ENCODE measurements around the gene OR4D6.

OR4D6 gene

GRCh38 chr11:59456661-59457060 lies at the start of gene OR4D6:
TSS of gene OR4D6 (plus strand) at chr11:59456961. CDS start at chr11:59456961, 0 bp downstream.
- no peak within 1 kb of the TSS for H3K4me3 ChIP-seq (ENCODE audit: low read length)
- H3K4me1 ChIP-seq (ENCODE audit: control insufficient read depth, low read depth, low read length) = no peaks in the 10 kb centered on the region
- no peaks in the 10 kb centered on the region for H3K27me3 ChIP-seq (ENCODE audit: control insufficient read depth, insufficient read depth, low read length)
- H3K9ac ChIP-seq (ENCODE audit: low read length) = no peak within 1 kb of the TSS
- no peak within 1 kb of the TSS for H3K27ac ChIP-seq (ENCODE audit: low read length)
- H3K36me3 ChIP-seq (ENCODE audit: control insufficient read depth, low read depth, low read length) = no peaks in the 10 kb centered on the region
- H3K9me3 ChIP-seq (ENCODE audit: control insufficient read depth, low read depth, low read length) = no peaks in the 10 kb centered on the region

- Histone ChIP-seq H3K4me1 (ENCODE audit: control insufficient read depth, low read depth, low read length) (no peaks in the 10 kb centered on the region), H3K9me3 (ENCODE audit: control insufficient read depth, low read depth, low read length) (peaks cover 20% of the 10 kb centered on the region), H3K27me3 (ENCODE audit: control insufficient read depth, insufficient read depth, low read length) (no peaks in the 10 kb centered on the region), H3K36me3 (ENCODE audit: control insufficient read depth, low read depth, low read length) (no peaks in the 10 kb centered on the region), H3K9ac (ENCODE audit: low read length) (no peak overlapping the region), H3K4me3 (ENCODE audit: low read length) (no peak overlapping the region), H3K27ac (ENCODE audit: low read length) (no peak overlapping the region)
Measured at GRCh38 chr11:59413646-59414045, 43.1 kb upstream of the OR4D6 start.

GRCh38 chr11:59415111-59415510 lies 41.6 kb upstream of the OR4D6 start:
- Histone ChIP-seq H3K27ac (ENCODE audit: low read length) (no peak overlapping the region), H3K4me1 (ENCODE audit: control insufficient read depth, low read depth, low read length) (no peaks in the 10 kb centered on the region), H3K9ac (ENCODE audit: low read length) (no peak overlapping the region), H3K27me3 (ENCODE audit: control insufficient read depth, insufficient read depth, low read length) (no peaks in the 10 kb centered on the region), H3K9me3 (ENCODE audit: control insufficient read depth, low read depth, low read length) (peaks cover 5% of the 10 kb centered on the region), H3K4me3 (ENCODE audit: low read length) (no peak overlapping the region), H3K36me3 (ENCODE audit: control insufficient read depth, low read depth, low read length) (no peaks in the 10 kb centered on the region)

GRCh38 chr11:59416613-59417012 lies 40.1 kb upstream of the OR4D6 start:
- no peaks in the 10 kb centered on the region for H3K4me1 ChIP-seq (ENCODE audit: control insufficient read depth, low read depth, low read length)
- no peaks in the 10 kb centered on the region for H3K36me3 ChIP-seq (ENCODE audit: control insufficient read depth, low read depth, low read length)
- H3K4me3 ChIP-seq (ENCODE audit: low read length) = no peak overlapping the region
- no peak overlapping the region for H3K27ac ChIP-seq (ENCODE audit: low read length)
- no peaks in the 10 kb centered on the region for H3K27me3 ChIP-seq (ENCODE audit: control insufficient read depth, insufficient read depth, low read length)
- H3K9ac ChIP-seq (ENCODE audit: low read length) = no peak overlapping the region
- no peaks in the 10 kb centered on the region for H3K9me3 ChIP-seq (ENCODE audit: control insufficient read depth, low read depth, low read length)

GRCh38 chr11:59417023-59417422 lies 39.7 kb upstream of the OR4D6 start:
- H3K4me3 ChIP-seq (ENCODE audit: low read length) = no peak overlapping the region
- no peaks in the 10 kb centered on the region for H3K27me3 ChIP-seq (ENCODE audit: control insufficient read depth, insufficient read depth, low read length)
- H3K9me3 ChIP-seq (ENCODE audit: control insufficient read depth, low read depth, low read length) = no peaks in the 10 kb centered on the region
- H3K36me3 ChIP-seq (ENCODE audit: control insufficient read depth, low read depth, low read length) = no peaks in the 10 kb centered on the region
- no peak overlapping the region for H3K9ac ChIP-seq (ENCODE audit: low read length)
- H3K27ac ChIP-seq (ENCODE audit: low read length) = no peak overlapping the region
- no peaks in the 10 kb centered on the region for H3K4me1 ChIP-seq (ENCODE audit: control insufficient read depth, low read depth, low read length)

GRCh38 chr11:59418156-59418555 lies 38.6 kb upstream of the OR4D6 start:
- H3K36me3 ChIP-seq (ENCODE audit: control insufficient read depth, low read depth, low read length) = no peaks in the 10 kb centered on the region
- H3K4me1 ChIP-seq (ENCODE audit: control insufficient read depth, low read depth, low read length) = no peaks in the 10 kb centered on the region
- no peak overlapping the region for H3K4me3 ChIP-seq (ENCODE audit: low read length)
- no peaks in the 10 kb centered on the region for H3K27me3 ChIP-seq (ENCODE audit: control insufficient read depth, insufficient read depth, low read length)
- H3K9me3 ChIP-seq (ENCODE audit: control insufficient read depth, low read depth, low read length) = no peaks in the 10 kb centered on the region
- no peak overlapping the region for H3K27ac ChIP-seq (ENCODE audit: low read length)
- no peak overlapping the region for H3K9ac ChIP-seq (ENCODE audit: low read length)

GRCh38 chr11:59423835-59424234 lies 32.9 kb upstream of the OR4D6 start:
- Histone ChIP-seq H3K4me1 (ENCODE audit: control insufficient read depth, low read depth, low read length) (peaks cover 28% of the 10 kb centered on the region), H3K27me3 (ENCODE audit: control insufficient read depth, insufficient read depth, low read length) (no peaks in the 10 kb centered on the region), H3K27ac (ENCODE audit: low read length) (no peak overlapping the region), H3K4me3 (ENCODE audit: low read length) (no peak overlapping the region), H3K9ac (ENCODE audit: low read length) (no peak overlapping the region), H3K9me3 (ENCODE audit: control insufficient read depth, low read depth, low read length) (no peaks in the 10 kb centered on the region), H3K36me3 (ENCODE audit: control insufficient read depth, low read depth, low read length) (no peaks in the 10 kb centered on the region)

- Histone ChIP-seq H3K4me1 (ENCODE audit: control insufficient read depth, low read depth, low read length) (peaks cover 28% of the 10 kb centered on the region), H3K27me3 (ENCODE audit: control insufficient read depth, insufficient read depth, low read length) (no peaks in the 10 kb centered on the region), H3K4me3 (ENCODE audit: low read length) (no peak overlapping the region), H3K9me3 (ENCODE audit: control insufficient read depth, low read depth, low read length) (no peaks in the 10 kb centered on the region), H3K36me3 (ENCODE audit: control insufficient read depth, low read depth, low read length) (no peaks in the 10 kb centered on the region), H3K27ac (ENCODE audit: low read length) (no peak overlapping the region), H3K9ac (ENCODE audit: low read length) (no peak overlapping the region)
Measured at GRCh38 chr11:59425131-59425530, 31.6 kb upstream of the OR4D6 start.

- Histone ChIP-seq H3K27ac (ENCODE audit: low read length) (peak within 1 kb of the TSS; percentile 67), H3K9me3 (ENCODE audit: control insufficient read depth, low read depth, low read length) (no peaks in the 10 kb centered on the region), H3K4me1 (ENCODE audit: control insufficient read depth, low read depth, low read length) (peaks cover 28% of the 10 kb centered on the region), H3K9ac (ENCODE audit: low read length) (peak within 1 kb of the TSS; percentile 38), H3K4me3 (ENCODE audit: low read length) (peak within 1 kb of the TSS; percentile 42), H3K27me3 (ENCODE audit: control insufficient read depth, insufficient read depth, low read length) (no peaks in the 10 kb centered on the region), H3K36me3 (ENCODE audit: control insufficient read depth, low read depth, low read length) (no peaks in the 10 kb centered on the region)
Measured at GRCh38 chr11:59426361-59427067, 30.2 kb upstream of the OR4D6 start, which contains the start of gene OR5A2. TSS of gene OR5A2 (minus strand) at chr11:59426413. CDS start at chr11:59422953, 3,460 bp downstream.

- Histone ChIP-seq H3K27ac (ENCODE audit: low read length) (peak overlapping the region; percentile 63), H3K4me3 (ENCODE audit: low read length) (peak overlapping the region; percentile 42), H3K9ac (ENCODE audit: low read length) (peak overlapping the region; percentile 38), H3K4me1 (ENCODE audit: control insufficient read depth, low read depth, low read length) (peaks cover 28% of the 10 kb centered on the region), H3K9me3 (ENCODE audit: control insufficient read depth, low read depth, low read length) (no peaks in the 10 kb centered on the region), H3K27me3 (ENCODE audit: control insufficient read depth, insufficient read depth, low read length) (no peaks in the 10 kb centered on the region), H3K36me3 (ENCODE audit: control insufficient read depth, low read depth, low read length) (no peaks in the 10 kb centered on the region)
Measured at GRCh38 chr11:59427068-59427382, 29.7 kb upstream of the OR4D6 start.

GRCh38 chr11:59429924-59430516 lies 26.7 kb upstream of the OR4D6 start:
- Histone ChIP-seq H3K4me1 (ENCODE audit: control insufficient read depth, low read depth, low read length) (peaks cover 24% of the 10 kb centered on the region), H3K4me3 (ENCODE audit: low read length) (no peak overlapping the region), H3K36me3 (ENCODE audit: control insufficient read depth, low read depth, low read length) (no peaks in the 10 kb centered on the region), H3K27ac (ENCODE audit: low read length) (no peak overlapping the region), H3K9ac (ENCODE audit: low read length) (no peak overlapping the region), H3K9me3 (ENCODE audit: control insufficient read depth, low read depth, low read length) (no peaks in the 10 kb centered on the region), H3K27me3 (ENCODE audit: control insufficient read depth, insufficient read depth, low read length) (no peaks in the 10 kb centered on the region)

GRCh38 chr11:59436169-59436568 lies 20.6 kb upstream of the OR4D6 start, which contains the start of gene OR5A1:
TSS of gene OR5A1 (plus strand) at chr11:59436469. CDS start at chr11:59443169, 6,700 bp downstream.
- Histone ChIP-seq H3K27ac (ENCODE audit: low read length) (no peak within 1 kb of the TSS), H3K9me3 (ENCODE audit: control insufficient read depth, low read depth, low read length) (no peaks in the 10 kb centered on the region), H3K4me3 (ENCODE audit: low read length) (no peak within 1 kb of the TSS), H3K9ac (ENCODE audit: low read length) (no peak within 1 kb of the TSS), H3K27me3 (ENCODE audit: control insufficient read depth, insufficient read depth, low read length) (no peaks in the 10 kb centered on the region), H3K36me3 (ENCODE audit: control insufficient read depth, low read depth, low read length) (no peaks in the 10 kb centered on the region), H3K4me1 (ENCODE audit: control insufficient read depth, low read depth, low read length) (peaks cover 2% of the 10 kb centered on the region)

Measured in iPS-18a (cell line).